CD4-positive, alpha-beta T cell treated with Interleukin-17A for 4 hours (primary cell): ENCODE results near the gene CEACAM19.
"Not testable (repeated sequence)": the region's sequence is repeated elsewhere in the genome, so short reads cannot be mapped to it uniquely, and the experiment has no call there.

Experiments
- DNase-seq: peaks from one replicate; pipeline ENCODE4 v3.0.0-alpha.2; 2020; ENCODE audit warnings: mixed read lengths

CEACAM19 gene

DNA sequence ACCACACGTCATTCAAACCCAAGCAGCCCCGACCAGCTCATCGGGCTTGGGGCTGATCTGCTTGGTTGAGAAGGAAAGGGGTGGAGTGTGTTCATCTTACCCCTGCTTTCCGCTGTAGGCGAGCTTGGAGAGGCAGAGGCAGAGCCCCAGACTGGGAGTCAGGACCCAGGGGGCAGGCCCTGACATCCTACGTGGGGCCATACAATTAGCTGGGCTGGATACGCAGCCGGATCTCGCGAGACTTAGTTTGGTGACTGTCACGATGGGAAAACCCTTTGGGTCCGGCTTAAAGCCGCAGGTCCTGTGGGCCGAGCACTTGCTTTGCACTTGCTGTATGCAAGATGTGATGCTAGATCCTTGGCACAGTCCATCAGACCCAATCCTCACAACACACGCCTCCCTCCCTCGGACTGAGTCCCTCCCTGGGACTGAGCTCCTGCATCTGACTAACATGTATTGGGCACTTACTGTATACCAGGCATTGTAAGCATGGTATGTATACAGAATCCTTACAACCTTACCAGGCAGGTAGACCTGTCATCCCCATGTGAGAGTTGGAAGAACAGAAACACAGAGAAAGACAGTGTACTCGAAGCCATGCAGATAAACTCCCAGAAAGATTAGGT lies 31.4 kb downstream of the CEACAM19 start:
- no peak for DNase-seq

DNA sequence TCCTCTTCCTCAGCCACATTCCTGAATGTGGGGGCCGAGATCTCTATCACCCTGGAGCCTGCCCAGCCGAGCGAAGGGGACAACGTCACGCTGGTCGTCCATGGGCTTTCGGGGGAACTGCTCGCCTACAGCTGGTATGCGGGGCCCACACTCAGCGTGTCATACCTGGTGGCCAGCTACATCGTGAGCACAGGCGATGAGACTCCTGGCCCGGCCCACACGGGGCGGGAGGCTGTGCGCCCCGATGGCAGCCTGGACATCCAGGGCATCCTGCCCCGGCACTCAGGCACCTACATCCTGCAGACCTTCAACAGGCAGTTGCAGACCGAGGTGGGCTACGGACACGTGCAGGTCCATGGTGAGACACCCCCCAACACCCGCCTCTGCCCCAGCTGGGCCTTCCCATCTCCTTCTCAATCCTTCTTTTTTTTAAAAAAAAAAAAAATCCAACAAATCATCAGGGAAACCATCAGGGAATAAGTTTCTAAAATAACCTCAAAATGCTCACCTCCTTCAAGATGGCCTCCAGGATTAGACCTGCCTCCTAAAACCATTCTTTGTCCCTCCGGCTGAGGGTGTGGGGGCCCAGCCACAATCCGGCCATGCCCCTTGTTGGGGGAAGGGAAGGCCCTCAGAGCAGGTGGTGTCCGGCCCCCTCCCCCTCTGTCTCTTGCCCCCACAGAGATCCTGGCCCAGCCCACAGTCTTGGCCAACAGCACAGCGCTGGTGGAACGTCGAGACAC lies 32.2 kb downstream of the CEACAM19 start:
- DNase-seq: no peak

DNA sequence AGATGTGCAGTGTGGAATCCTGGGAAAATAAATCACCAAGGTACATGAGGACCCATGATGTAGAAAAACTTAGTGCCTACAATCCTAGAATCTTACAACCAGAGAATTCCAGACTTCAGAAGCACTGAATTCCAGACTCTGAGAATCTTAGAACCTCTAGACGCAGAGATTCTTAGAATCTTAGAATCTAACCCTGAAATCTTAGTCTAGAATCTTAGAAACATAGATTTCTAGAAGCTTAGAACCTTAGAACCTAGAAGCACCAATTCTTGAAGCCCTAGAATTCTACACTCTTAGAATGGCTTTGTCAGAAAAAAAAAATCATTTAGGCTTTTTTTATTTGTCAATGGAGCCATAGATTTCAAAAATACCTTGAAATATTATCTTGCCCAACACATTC lies 33.7 kb downstream of the CEACAM19 start:
- no peak for DNase-seq

DNA sequence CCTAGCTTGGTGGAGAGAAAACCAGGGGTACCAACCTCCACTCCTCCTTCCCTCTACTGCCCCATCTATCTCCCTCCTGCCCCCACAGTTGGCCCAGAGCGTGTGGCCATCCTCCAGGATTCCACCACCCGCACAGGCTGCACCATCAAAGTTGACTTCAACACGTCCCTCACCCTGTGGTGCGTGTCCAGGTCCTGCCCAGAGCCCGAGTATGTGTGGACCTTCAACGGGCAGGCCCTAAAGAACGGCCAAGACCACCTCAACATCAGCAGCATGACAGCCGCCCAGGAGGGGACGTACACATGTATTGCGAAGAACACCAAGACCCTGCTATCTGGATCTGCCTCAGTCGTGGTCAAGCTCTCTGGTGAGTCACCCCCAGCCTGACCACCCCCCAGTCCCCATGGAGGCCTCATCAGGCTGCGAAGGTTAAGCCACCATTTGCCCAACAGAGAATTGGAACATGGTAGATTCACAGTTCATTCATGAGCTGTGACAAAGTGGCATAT lies 34.3 kb downstream of the CEACAM19 start:
- DNase-seq: no peak

DNA sequence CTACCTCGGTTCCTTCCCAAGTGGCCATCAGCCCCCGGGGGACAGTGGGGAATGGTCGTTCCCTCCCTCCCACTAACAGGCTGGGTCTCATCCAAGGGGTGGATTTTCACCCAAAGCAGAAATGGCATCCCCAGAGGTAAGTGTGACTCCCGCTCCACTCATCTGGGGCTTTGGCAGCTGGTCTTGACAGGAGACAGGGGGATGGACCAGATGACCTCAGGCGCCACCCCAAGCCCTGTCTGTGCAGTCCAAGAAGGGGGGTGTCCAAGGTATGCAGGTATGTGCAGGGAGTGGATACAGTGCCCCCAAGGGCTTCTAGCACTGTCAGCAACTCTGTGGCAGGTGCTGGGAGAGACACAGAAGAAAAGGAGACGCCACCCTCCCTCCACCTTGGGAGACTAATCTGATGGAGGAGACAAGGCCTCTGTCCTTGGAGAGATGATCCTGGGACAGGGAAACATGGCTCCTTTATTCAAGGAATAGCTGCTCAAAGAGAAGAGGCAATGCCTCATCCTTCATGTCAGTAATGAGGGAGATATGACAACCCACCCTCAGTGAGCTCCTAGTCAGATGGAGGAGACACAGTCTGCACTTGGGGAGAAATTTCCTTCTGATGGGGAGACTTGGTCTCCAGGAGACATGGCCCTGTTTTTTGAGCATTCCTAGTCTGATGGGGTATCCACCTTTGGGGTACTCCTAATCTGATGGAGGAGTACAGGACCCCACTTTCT lies 35.4 kb downstream of the CEACAM19 start:
- DNase-seq: no peak

DNA sequence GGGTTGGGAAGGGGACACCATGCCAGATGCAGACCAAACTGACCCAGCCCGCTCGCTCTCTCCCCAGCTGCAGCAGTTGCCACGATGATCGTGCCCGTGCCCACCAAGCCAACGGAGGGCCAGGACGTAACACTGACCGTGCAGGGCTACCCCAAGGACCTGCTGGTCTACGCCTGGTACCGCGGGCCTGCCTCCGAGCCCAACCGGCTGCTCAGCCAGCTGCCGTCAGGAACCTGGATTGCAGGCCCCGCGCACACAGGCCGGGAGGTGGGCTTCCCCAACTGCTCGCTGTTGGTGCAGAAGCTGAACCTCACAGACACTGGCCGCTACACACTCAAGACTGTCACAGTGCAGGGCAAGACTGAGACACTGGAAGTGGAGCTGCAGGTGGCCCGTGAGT lies 36.5 kb downstream of the CEACAM19 start:
- no peak for DNase-seq

DNA sequence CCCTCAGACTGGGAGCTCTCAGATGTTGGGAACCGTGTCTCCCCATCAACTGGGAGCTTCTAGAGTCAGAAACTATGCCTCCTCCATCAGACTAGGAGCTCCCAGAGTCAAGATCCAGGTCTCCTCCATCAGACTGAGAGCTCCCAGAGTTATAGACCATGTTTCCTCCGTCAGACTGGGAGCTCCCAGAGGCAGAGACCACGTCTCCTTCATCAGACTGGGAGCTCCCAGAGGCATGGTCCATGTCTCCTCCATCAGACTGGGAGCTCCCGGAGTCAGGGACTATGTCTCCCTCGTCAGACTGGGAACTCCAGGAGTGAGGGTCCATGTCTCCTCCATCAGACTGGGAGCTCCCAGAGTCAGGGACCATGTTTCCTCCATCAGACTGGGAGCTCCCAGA lies 37.7 kb downstream of the CEACAM19 start:
- no peak for DNase-seq

DNA sequence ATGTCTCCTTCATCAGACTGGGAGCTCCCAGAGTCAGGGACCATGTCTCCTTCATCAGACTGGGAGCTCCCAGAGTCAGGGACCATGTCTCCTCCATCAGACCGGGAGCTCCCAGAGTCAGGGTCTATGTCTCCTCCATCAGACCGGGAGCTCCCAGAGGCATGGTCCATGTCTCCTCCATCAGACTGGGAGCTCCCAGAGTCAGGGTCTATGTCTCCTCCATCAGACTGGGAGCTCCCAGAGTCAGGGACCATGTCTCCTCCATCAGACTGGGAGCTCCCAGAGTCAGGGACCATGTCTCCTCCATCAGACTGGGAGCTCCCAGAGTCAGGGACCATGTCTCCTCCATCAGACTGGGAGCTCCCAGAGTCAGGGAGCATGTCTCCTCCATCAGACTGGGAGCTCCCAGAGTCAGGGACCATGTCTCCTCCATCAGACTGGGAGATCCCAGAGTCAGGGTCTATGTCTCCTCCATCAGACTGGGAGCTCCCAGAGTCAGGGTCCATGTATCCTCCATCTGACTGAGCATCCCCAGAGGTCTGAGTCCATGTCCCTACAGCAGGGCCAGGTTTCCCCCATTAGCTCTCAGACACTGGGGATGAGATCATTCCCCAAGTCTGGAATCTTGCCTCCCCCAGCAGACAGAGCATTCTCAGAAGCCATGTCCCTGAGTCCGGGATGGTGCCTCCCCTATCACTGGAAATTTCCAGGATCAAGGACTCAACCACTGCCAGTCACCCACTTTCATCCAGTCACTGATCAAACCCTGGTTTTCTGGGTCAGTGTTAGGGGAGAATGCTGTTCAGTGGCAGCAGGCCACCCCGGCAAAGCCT lies 38.4 kb downstream of the CEACAM19 start:
- DNase-seq: not testable (repeated sequence)

DNA sequence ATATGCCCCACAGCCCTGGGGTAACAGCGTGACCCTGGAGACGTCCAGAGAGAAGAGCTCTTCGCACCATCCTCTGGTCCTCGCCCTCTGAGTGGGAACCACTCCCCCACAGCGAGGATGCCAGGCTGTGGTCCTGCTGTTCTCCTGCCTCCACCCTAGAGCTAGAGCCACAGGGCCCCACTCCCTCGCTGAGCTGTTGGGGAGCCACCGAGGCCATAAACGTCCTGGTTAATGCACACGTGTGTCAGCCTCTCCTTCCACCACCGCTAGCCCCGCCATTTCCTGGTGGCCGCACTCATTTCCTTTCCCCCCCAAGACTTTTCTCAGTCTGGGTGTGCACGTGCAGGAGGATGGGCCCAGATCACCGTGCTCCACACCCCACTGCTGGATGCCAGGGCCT lies 39.2 kb downstream of the CEACAM19 start:
- no peak for DNase-seq

DNA sequence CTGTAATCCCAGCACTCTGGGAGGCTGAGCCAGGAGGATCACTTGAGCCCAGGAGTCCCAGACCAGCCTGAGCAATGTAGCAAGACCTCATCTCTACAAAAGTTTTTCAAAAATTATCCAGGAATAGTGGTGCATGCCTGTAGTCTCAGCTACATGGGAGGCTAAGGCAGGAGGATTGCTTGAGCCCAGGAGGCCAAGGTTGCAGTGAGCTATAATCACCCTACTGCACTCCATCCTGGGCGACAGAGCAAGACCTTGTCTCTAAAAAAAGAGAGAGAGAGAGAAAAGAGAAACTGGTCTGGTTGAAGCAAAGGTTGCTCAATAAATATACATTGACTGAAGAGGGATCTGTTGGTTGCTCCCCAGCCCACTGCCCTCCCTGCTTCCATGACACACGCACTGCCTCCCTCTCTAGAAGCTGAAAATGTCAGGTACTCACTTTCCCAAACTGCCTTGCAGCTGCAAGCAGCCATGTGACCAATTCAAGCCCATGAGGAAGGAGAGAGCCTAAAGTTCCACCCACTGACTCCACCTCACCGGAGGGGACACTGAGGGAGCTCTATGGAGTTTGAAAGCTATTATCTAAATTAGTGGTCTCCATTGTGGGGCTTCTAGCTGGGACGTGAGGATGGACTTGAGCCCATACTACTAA lies 41.7 kb downstream of the CEACAM19 start:
- no peak for DNase-seq

DNA sequence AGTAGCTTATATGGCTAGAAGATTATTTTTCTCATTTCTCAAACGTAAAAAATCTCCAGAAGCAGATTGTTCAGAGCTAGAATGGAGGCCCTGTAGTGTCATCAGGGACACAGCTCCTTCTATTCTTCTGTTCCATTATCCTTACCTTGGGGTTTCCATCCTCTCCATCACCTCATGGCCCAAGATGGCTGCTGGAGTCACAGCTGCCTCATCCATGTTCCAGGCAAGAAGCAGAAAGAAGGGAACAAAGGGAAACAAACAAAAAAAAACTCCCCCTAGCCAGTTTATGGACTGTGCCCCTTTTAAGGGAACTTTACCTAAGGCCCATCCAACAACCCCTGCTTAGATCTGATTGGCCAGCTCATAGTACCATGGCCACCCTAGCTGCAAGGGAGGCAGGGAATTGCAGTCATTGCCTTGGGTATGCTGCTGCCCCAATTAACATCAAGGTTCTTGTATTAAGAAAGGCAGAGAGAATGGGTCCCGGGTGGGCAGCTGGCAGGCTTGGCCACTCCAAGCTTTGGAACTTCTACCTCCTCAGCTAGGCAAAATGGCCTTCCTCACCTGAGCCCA lies 43.4 kb downstream of the CEACAM19 start:
- no peak for DNase-seq

DNA sequence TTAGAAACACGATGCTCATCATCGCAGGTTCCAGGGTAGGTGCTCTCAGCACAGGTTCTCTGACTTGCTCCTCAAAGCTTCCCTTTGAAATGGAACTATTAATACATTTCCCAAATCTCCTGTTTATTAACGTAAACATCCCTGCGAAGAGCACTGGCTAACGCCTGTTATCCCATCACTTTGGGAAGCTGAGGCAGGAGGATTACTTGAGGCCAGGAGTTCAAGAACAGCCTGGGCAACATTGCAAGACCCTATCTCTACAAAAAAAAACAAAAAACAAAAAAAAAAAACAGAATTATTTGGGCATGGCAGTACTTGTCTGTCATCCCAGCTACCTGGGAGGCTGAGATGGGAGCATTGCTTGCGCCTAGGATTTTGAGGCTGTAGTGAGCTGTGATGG lies 46.3 kb downstream of the CEACAM19 start:
- DNase-seq: no peak

DNA sequence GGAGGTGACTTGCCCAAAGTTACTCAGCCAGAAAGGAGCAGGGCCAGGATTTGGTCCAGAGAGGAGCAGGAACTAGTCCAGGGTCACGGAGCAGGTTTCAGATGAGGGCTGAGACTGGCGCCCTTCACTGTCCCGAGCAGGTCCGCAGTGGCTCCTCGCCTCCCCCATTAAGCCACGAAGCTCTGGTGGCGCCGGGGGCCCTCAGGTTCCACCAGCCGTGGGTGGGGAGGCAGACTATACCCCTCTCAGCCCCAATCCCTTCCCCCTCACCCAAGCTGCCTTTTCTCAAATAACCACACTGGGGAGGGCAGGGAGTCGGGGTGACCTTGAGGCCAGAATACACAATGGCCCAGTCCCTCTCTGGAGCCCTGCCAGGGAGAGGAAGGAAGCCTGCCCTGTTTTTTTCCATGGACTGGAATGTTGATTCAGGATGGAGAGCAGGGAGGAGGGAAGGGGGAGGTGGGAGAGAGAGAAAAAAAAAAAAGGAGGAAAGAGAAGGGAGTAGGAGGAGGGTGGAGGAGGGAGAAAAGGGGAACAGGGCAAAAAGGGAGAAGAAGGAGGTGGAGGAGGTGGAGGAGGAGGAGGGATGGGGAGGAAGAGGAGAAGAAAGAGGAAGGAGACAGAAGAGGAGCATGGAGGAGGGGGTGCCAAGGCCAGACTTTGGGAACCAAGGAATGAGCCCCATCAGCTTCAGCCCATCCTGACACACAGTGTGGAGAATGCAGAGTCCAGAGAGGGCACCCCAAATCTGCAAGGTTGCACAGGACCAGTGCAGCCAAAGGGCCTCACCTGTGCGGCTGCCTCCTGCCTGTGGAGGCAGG lies 47.4 kb downstream of the CEACAM19 start:
- DNase-seq: no peak

DNA sequence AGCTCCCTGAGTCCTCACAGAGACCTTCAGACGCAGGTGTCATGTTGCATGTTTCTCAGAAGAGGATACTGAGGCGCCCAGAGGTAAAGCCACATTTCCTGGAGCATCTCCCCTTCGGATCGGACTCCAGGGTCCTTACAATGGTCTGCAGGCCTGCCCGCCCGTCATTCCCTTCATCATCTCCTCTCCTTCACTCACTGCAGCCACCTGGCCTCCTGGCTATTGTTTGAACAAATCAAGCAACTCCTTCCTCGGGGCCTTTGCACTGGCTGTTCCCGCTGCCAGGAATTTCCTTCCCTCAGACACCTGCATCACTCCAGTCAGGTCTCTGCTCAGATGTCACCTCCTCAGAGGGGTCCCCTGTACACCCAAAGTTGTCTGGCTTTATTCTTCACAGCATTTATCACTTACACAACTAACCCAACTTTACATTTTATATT lies 48.0 kb downstream of the CEACAM19 start:
- DNase-seq: no peak

DNA sequence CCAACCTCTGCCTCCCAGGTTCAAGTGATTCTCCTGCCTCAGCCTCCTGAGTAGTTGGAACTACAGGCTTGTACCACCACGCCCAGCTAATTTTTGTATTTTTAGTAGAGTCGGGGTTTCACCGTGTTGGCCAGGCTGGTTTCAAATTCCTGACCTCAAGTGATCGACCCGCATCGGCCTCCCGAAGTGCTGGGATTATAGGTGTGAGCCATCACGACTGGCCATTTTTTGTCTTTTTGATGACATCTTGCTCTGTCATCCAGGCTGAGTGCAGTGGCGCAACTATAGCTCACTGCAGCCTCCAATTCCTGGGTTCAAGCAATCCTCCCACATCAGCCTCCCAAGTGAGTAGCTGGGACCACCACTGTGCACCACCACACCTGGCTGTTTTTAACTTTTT lies 49.1 kb downstream of the CEACAM19 start:
- not testable (repeated sequence) for DNase-seq

DNA sequence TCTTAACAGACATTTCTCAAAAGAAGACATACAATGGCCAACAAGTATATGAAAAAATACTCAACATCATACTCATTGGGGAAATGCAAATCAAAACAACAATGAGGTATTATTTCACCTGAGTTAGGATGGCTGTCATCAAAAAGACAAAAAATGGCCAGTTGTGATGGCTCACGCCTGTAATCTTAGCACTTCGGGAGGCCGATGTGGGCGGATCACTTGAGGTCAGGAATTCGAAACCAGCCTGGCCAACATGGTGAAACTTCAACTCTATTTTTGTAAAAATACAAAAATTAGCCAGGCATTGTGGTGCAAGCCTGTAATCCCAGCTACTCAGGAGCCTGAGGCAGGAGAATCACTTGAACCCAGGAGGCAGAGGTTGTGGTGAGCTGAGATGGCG lies 49.7 kb downstream of the CEACAM19 start:
- DNase-seq: no peak

DNA sequence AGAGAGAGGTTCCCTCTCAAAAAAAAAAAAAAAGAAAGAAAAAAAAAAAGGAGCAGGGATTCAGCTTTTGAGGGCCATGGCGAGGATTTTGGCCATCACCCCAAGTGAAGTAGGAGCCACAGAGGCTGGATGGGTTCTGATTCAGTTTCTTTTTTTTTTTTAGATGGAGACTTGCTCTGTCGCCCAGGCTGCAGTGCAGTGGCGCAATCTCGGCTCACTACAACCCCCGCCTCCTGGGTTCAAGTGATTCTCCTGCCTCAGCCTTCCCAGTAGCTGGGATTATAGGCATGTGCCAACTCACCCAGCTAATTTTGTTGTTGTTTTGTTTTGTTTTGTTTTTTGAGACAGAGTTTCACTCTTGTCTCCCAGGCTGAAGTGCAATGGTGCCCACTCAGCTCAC lies 50.1 kb downstream of the CEACAM19 start:
- DNase-seq: not testable (repeated sequence)

DNA sequence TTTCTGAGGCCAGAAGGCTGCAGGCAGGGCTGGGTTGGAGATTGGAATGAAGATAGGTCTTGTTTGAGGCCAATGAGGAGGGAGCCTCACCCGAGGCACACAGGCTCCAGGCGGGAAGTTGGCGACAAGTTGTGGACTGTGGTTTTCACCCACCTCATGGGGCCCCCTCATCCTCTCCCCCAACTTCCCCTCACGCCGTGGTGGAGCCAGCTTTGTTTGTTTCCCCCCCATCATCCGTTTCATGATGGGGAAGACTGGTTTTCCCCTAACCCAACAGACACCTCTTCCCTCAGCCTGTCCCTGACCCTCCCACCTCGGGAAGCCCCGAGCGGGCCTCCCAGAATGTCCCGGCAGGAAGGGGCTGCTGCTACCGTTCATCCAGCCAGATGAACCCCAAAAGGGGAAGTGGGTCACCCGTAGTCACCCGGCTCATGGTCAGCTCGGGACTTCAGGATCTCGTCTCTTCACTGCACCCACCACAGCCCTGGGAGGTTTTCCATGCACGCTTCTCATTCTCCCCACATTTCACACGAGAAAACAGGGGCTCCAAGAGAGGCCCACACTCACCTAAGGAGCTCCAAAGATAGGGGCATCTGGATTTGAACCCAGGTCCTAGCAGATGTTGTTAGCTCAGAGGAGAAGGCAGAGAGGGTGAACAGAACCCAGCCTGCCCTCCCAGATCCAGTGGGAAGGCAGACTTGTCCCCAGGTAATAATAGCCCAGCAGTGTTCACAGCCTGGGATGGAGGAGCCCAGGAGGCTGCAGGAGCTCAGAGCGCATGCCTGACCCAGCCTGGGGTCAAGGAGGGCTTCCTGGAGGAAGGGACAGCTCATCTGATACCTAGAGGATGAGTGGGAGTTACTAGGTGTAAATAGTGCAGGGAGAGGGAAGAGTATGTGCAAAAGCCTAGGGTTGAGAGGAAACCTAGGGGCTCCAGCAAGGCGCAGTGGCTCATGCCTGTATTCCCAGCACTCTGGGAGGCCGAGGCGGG lies 51.1 kb downstream of the CEACAM19 start:
- DNase-seq: no peak

DNA sequence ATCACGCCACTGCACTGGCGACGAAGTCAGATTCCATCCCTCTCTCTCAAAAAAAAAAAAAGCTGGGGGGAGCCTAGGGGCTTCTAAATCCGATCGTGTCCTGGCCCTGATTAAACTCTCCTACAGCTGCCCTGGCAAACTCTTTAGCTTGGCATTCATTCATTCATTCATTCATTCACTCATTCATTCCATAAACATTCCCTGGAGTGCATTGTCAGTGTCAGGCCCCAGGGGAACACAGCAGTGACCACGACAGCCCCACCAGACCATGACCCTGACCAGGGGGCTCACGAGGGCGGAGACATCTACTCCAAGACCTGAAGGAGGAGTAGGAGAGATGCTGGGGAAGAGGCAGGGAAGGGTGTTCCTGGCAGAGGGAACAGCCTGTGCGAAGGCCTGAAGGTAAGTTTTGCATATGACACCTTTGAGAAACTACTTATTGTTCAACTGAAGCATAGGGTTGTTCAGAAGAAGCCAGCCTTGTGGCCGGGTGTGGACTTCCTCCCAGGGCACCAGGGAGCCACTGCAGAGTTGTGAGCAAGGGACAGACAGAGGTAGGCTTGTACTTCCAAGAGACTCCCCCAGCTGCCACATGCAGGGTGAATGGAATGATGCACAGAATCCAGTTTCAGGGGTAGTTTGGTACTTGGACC lies 52.1 kb downstream of the CEACAM19 start:
- no peak for DNase-seq
